IPS-18a (cell line): Measurements from ENCODE around the gene EFCAB8.

Experiments used
- H3K27ac ChIP-seq: one replicate; pipeline ENCODE4 v1.5.1; 2013; ENCODE audit warnings: low read length
- H3K27me3 ChIP-seq: one replicate; pipeline ENCODE4 v1.6.1; 2013; ENCODE audit warnings: mild to moderate bottlenecking, low read length; ENCODE audit not compliant: control insufficient read depth, insufficient read depth
- H3K36me3 ChIP-seq: one replicate; pipeline ENCODE4 v1.6.1; 2013; ENCODE audit warnings: low read depth, low read length; ENCODE audit not compliant: control insufficient read depth
- H3K4me1 ChIP-seq: one replicate; pipeline ENCODE4 v1.6.1; 2013; ENCODE audit warnings: low read depth, low read length; ENCODE audit not compliant: control insufficient read depth
- H3K4me3 ChIP-seq: one replicate; pipeline ENCODE4 v1.5.1; 2013; ENCODE audit warnings: low read length
- H3K9ac ChIP-seq: one replicate; pipeline ENCODE4 v1.6.1; 2013; ENCODE audit warnings: mild to moderate bottlenecking, low read length, moderate library complexity
- H3K9me3 ChIP-seq: one replicate; pipeline ENCODE4 v1.6.1; 2013; ENCODE audit warnings: low read depth, low read length; ENCODE audit not compliant: control insufficient read depth

EFCAB8 gene

DNA sequence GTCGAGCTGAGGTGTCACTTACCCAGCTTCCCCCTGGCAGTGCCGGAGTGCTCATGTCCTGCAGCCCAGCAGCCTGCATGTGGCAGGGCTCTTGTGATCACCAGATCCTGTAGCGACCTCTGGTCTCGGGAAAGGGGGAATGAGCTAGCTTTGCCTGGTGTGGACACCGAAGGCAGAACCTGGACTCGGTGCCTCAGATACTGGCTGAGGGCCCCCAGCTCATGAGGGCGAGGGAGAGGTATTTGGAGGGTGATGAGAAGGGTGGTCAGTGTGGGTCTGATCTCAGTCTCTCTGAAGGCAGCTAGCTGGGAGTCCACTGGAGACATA is 119.2 kb downstream of the EFCAB8 start:
- H3K27me3 ChIP-seq, result no peaks in the 10 kb centered on the region
- H3K27ac ChIP-seq, result no peak overlapping the region
- H3K4me1 ChIP-seq, result peaks cover 7% of the 10 kb centered on the region
- H3K4me3 ChIP-seq, result no peak overlapping the region
- no peak overlapping the region for H3K9ac ChIP-seq
- no peaks in the 10 kb centered on the region for H3K36me3 ChIP-seq
- no peaks in the 10 kb centered on the region for H3K9me3 ChIP-seq

DNA sequence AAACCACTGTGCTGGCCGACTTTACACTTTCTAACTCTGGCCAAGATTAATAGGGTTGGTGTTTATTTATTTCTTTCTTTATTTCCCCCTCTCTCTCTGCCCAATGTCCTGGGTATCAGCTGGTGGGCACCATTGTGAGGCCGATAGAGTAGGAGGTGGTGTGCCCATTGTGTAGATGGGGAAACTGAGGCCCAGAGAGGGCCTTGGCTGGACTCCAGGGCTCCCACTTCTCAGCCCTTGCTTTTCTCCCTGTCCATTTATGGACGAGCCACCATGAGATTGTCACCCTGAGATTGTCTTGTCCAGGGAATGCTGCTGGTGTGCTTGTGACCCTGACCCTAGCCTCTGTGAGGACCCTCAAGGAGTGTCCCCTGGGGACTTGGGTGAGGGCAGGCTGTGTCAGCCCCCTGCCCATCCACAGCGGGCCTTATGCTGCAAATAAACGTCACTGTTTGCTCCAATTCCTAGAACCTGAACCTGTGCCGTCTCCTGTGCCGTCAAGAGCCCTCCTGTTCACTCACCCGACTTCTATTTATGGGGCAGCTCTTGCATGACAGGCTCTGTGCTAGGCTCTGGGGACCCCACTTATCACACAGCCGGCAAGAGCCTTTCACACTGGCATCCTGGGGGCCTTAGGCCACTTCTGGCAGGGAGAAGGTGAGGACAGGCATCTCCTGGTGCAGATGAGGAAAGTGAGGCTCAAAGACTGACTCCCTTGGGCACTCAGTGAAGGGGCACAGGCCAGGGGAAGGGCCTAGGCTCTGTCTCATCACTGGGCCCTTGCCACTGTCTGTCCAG is 120.7 kb downstream of the EFCAB8 start:
- Histone ChIP-seq H3K9ac (no peak overlapping the region), H3K36me3 (no peaks in the 10 kb centered on the region), H3K9me3 (no peaks in the 10 kb centered on the region), H3K4me1 (peaks cover under 1% of the 10 kb centered on the region), H3K4me3 (no peak overlapping the region), H3K27me3 (no peaks in the 10 kb centered on the region), H3K27ac (no peak overlapping the region)

- H3K36me3 ChIP-seq, result no peaks in the 10 kb centered on the region
- no peaks in the 10 kb centered on the region for H3K27me3 ChIP-seq
- H3K9ac ChIP-seq, result no peak overlapping the region
- H3K9me3 ChIP-seq, result no peaks in the 10 kb centered on the region
- H3K27ac ChIP-seq, result no peak overlapping the region
- no peaks in the 10 kb centered on the region for H3K4me1 ChIP-seq
- H3K4me3 ChIP-seq, result no peak overlapping the region
Observed at GRCh38 chr20:32980131-32980941, 121.6 kb downstream of the EFCAB8 start.

DNA sequence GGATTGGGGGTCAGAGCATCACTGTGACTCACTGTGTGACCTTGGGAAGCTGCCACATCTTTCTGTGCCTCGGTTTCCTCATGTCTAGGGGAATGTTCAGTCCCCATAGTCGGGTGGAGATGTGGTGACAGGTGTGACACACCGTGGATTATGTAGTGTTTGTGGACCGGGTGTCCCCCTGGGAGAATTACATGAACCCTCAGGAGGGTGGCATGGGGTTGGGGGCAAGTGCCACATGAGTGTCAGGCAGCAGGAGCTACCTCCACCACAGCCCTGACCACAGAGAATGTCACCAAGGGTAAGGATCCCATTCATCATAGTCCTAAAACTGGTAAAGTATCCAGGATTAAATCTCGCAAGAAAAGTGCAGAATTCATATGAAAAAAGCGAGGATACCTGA is 122.3 kb downstream of the EFCAB8 start:
- no peak overlapping the region for H3K9ac ChIP-seq

DNA sequence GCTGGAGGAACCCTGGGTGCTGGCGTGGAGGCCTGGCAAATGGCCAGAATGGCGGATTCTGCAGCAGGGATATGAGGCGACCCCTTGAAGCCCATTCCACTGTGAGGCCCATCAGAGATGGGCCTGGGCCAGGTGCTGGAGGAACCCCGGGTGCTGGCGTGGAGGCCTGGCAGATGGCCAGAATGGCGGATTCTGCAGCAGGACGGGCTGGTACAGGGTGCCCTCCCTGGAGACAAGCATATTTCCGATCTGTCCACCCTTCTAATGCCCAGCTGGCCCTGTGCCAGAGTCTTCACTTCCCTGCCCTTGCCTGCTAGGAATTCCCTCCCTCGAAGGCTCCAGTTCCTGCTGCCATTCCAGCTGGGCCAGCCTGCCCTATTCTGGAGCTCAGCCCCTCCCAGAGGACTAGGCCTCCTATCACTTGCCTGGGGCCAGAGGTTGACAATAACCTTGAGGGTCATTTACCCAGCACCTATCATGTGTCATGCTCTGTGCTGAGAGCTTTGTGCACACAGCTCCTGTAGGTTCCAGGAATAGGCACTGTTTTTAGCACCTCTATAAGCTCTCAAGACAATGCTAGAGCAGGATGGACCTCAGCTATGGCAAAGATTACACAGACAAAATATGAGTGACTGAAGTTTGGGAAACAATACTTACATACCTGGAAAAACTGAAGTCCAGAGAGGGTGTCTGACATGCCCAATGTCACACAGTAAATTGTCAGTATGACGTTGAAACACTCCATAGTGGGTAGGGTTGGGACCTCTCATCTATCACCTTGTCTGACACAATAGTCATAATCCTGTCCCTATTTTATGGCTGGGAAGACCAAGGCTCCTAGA is 124.1 kb downstream of the EFCAB8 start:
- no peak overlapping the region for H3K4me3 ChIP-seq
- no peak overlapping the region for H3K9ac ChIP-seq
- H3K27ac ChIP-seq, result no peak overlapping the region
- H3K36me3 ChIP-seq, result no peaks in the 10 kb centered on the region
- no peaks in the 10 kb centered on the region for H3K4me1 ChIP-seq
- no peaks in the 10 kb centered on the region for H3K9me3 ChIP-seq
- no peaks in the 10 kb centered on the region for H3K27me3 ChIP-seq

More for the DNA sequence above, 122.3 kb downstream of the EFCAB8 start:
- Histone ChIP-seq H3K27me3 (no peaks in the 10 kb centered on the region), H3K27ac (no peak overlapping the region), H3K36me3 (no peaks in the 10 kb centered on the region), H3K9me3 (no peaks in the 10 kb centered on the region), H3K4me3 (no peak overlapping the region), H3K4me1 (no peaks in the 10 kb centered on the region)

DNA sequence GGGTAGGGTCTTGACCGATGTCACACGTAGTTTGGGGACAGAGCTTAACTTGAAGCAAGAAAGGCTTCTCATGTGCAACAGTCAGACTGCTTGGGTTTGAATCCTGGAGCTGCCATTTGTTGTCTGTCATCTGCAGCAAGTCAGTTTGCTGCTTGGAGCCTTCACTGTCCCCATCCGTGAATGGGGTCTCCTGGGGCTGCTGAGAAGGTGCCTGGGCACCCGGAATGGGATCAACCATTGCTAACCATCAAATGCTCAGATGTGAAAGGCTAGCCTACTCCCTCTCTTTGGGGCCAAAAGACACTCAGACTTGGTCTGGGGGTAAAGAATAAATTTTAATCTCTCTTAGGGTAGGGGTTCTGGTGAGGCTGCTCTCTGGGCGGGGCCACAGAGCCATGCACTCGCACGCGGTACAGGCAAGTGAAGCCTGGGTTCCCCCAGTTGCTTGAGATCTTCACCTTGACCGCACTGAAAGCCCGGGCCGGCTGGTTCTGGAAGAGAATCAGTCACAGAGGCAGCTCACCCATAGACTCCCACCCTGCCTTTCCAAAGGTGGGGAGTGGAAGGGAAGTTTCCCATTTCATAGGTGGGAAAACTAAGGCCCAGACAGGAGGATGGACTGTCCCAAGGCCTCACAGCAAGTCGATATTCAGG is 124.9 kb downstream of the EFCAB8 start:
- Histone ChIP-seq H3K27me3 (no peaks in the 10 kb centered on the region), H3K36me3 (no peaks in the 10 kb centered on the region), H3K4me1 (no peaks in the 10 kb centered on the region), H3K9me3 (no peaks in the 10 kb centered on the region), H3K27ac (no peak overlapping the region), H3K4me3 (no peak overlapping the region), H3K9ac (no peak overlapping the region)

GRCh38 chr20:32984196-32984595 is 125.5 kb downstream of the EFCAB8 start:
- no peak overlapping the region for H3K9ac ChIP-seq
- no peaks in the 10 kb centered on the region for H3K4me1 ChIP-seq
- no peaks in the 10 kb centered on the region for H3K36me3 ChIP-seq
- no peaks in the 10 kb centered on the region for H3K27me3 ChIP-seq
- H3K9me3 ChIP-seq, result no peaks in the 10 kb centered on the region
- no peak overlapping the region for H3K27ac ChIP-seq
- no peak overlapping the region for H3K4me3 ChIP-seq

DNA sequence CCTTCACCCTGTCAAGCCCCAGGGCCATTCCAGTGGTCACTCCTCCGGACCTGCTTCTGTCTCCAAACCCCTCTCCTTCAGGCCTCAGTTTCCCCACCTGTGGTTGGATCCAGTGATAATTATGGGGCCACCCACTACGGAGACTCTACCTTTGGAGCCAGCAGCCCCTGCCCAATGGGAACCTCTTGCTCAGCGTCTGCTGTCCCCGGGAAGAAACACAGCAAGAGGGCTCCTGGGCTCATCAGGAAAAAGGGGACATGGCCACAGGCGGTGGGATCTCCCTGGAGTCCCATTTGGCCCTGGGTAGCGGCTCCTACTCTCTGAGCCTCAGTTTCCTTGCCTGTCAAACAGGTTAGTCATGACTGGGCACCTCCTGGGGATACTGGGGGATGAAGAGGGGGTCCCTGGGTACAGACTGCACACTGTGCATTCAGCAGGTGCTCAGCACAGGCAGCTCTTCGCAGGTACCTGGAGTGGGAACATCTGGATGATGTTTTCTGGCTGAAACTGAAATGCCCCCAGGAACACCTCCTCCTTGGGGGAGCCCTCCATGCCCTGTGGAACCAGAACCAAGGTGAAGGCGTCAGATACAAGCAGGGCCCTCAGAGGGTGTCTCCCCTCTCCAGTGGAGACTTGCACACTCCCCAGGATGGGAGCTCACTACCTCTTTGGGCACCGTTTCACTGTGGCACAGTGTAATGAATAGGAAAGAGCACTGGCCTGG is 126.1 kb downstream of the EFCAB8 start:
- Histone ChIP-seq H3K27me3 (no peaks in the 10 kb centered on the region), H3K4me1 (no peaks in the 10 kb centered on the region), H3K9ac (no peak overlapping the region), H3K27ac (no peak overlapping the region), H3K36me3 (no peaks in the 10 kb centered on the region), H3K4me3 (no peak overlapping the region), H3K9me3 (no peaks in the 10 kb centered on the region)

DNA sequence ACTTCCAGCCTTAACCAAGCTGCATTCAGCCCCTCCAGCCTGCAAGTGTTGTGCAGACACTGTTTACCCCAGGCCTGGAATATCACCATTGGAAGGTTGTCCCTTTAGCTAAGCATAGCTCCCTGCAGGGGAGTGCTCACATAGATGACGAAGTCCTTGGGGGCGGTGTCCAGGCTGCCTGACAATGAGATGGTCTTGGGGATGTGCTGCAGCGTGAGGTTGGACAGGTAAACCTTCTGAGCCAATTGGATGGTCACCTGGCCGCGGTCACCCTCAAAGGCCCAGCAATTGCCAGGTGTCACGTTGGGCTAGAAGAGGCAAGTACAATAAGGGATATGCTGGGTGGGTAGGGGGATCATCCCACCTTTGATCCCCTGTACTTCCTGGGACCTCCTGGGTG is 126.9 kb downstream of the EFCAB8 start:
- Histone ChIP-seq H3K4me3 (no peak overlapping the region), H3K9me3 (no peaks in the 10 kb centered on the region), H3K9ac (no peak overlapping the region), H3K27me3 (no peaks in the 10 kb centered on the region), H3K36me3 (no peaks in the 10 kb centered on the region), H3K4me1 (no peaks in the 10 kb centered on the region), H3K27ac (no peak overlapping the region)

DNA sequence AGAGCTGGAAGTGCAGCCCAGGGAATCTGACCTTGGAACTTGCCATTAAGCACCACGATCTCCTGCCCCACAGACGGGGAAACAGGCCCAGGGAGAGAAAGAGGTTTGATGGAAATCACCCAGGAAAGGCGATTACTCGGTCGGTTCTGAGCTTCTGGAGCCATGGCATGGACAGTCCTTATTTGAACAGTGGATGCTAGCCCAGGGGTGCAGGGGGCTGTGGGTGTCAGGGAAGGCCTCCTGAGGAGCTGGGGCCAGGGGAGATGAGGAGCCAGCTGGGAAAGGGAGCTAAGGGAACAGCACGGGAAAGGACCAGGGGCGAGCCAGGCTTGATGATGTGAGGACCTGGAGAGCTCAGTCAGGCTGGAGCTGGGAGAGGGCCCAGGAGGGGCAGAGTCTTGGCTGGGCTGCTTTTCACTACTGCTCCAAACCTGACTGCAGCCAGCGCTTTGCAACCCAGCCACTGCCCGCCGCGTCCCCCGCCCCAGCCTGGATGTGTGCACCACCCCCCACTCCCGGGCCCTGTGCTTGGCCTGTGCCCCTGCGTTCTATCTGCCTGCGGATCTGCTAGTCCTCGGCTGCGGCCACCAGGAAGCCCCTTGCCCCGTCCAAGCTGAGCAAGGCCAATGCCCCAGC is 127.7 kb downstream of the EFCAB8 start:
- Histone ChIP-seq H3K9ac (no peak overlapping the region), H3K27ac (no peak overlapping the region), H3K9me3 (no peaks in the 10 kb centered on the region), H3K4me3 (no peak overlapping the region), H3K27me3 (no peaks in the 10 kb centered on the region), H3K4me1 (no peaks in the 10 kb centered on the region), H3K36me3 (no peaks in the 10 kb centered on the region)
